GM18499 (cell line): ENCODE data around the gene MAPK8.
"Not testable (repeated sequence)": the region's sequence is repeated elsewhere in the genome, so short reads cannot be mapped to it uniquely, and the experiment has no call there.

Source experiments
- ATAC-seq: cut with Tn5 transposase; IDR thresholded peaks from one replicate; pipeline ENCODE4 v1.9.1; 2021; ENCODE audit warnings: moderate number of reproducible peaks; ENCODE audit not compliant: insufficient read depth, unreplicated experiment

Gene MAPK8

GRCh38 chr10:48410503-48410902, 104.0 kb downstream of the MAPK8 start:
- ATAC-seq, result no peak

DNA sequence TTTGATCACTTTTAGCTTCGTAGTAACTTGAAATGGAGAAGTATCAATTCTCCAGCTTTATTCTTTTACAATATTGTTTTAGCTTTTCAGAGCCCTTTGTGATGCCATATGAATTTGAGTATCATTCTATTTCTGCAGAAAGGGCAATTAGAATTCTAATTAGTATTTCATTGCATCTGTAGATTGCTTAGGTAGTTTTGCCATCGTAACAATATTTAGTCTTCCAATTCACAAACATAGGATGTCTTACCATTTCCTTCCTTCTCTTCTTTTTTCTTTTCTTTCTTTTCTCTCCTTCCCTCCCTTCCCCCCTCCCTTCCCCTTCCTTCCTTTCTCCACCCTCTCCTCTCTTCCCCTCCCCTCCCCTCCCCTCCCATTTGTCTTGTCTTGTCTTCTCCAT, 105.0 kb downstream of the MAPK8 start:
- ATAC-seq, result no peak

GRCh38 chr10:48412081-48412480, 105.6 kb downstream of the MAPK8 start:
- no peak for ATAC-seq

DNA sequence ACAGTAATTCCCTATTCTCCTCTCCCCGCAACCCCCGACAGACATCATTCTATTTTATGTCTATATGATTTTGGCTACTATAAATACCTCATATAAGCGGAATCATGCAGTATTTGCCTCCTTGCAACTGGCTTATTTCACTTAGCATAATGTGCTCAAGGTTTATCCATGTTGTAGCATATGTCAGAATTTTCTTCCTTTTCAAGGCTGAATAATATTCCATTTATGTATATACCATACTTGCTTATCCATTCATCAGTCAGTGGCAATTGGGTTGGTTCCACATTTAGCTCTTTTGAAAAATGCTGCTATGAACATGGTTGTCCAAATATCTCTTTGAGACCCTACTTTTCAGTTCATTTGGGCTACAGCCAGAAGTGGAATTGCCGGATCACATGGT, 106.5 kb downstream of the MAPK8 start:
- ATAC-seq, result no peak

DNA sequence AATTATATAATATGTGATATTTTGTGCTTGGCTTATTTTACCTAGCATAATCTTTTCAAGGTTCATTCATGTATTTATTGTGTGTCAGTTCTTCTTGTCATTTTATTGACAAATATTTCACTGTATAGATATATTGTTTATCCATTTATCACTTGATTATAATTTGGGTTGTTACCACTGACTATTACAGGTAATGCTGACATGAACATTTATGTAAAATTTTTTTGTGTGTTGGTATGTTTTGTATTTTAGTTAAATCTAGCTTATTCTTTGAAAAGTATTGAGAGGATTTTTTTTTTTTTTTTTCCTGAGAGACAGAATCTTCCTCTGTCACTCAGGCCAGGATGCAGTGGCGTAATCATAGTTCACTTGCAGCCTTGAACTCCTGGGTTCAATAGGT, 107.7 kb downstream of the MAPK8 start:
- no peak for ATAC-seq

DNA sequence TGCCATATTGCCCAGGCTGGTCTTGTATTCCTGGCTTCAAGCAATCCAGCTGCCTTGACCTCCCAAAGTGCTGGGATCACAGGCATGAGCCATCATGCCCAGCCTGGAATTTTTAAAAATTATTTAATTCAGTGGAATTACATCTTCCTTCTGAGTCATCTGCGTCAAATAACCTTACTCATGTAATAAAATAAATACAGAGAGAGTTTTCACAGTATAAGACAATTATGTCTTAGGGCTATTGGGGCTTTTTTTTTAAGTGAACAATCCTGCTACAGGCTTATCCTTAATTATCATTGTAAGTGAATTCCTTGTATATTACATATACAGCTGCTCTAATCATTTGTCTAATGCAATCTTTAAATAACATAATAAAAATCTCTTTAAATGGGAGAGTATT, 108.3 kb downstream of the MAPK8 start:
- ATAC-seq, result no peak

GRCh38 chr10:48416584-48417232, 110.2 kb downstream of the MAPK8 start:
- ATAC-seq, result no peak

GRCh38 chr10:48417374-48417773, 110.9 kb downstream of the MAPK8 start:
- ATAC-seq, result no peak

DNA sequence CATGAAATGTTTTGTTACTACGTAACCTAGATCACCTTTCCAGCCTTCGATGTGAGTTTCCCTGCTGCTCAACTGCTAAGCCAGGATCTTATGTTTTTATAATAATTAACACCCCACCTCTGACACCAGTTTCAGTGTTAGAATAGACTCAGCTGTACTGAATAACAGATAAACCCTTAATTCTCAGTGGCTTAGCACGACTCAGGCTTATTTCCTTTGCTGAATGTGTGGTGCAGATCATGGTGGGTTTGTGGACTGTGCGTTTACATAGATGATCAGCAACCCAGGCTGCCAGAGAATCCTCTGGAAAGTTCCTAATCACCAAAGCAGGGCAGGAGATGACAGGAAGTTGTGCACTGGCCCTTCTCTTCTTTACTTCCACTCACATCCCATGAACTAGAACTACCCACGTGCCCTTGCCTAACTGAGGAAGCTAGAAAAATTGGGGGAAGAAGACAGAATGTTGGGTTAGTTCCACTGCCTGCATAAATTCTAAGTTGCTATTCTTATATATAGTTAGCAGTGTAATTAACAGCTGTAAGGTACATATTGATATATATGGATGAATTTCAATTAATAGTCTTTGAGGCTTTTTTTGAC, 111.8 kb downstream of the MAPK8 start:
- no peak for ATAC-seq

- ATAC-seq, result no peak
Measured at GRCh38 chr10:48419714-48420113, 113.2 kb downstream of the MAPK8 start.

DNA sequence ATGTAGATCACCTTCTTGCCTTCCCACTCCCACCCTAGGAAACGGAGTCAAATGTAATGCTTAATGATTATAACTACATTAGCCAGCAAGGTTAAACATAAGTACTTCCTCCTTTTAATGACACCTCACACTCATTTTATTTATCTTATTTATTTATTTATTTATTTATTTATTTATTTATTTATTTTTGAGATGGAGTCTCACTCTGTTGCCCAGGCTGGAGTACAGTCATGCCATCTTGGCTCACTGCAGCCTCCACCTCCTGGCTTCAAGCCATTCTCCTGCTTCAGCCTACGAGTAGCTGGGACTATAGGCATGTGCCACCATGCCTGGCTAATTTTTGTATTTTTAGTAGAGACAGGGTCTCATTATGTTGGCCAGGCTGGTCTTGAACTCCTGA, 115.4 kb downstream of the MAPK8 start:
- not testable (repeated sequence) for ATAC-seq

DNA sequence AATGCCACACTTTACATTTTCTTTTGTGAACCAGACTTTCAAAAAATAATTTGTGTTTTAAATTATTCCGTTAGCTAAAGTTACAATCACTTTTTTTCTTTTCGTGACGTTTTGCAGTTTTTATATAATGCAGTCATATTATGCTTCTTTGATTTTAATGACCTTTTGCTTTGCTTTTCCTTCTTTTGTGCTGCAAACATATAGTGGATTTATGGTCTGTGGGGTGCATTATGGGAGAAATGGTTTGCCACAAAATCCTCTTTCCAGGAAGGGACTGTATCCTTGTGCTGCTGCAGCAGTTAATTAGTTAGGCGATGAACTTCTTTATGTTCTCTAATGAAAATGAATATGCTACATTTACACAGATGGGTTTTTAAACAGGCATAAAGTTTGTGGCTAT, 117.4 kb downstream of the MAPK8 start:
- ATAC-seq, result no peak

DNA sequence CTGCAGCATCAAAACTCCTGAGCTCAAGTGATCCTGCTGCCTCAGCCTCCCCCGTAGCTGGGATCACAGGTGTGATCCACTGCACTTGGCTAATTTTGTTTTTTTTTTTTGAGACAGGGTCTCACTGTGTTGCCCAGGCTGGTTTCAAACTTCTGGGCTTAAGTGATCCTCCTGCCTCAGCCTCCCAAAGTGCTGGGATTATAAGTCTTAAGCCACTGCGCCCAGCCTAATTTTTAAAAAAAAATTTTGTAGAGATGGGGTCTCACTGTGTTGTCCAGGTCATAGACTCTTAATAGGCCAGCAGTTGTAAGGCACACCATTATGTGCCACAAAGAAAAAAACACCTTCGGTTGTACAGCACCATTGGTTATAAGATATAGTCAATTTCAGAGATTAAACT, 122.4 kb downstream of the MAPK8 start:
- no peak for ATAC-seq

- no peak for ATAC-seq
Measured at GRCh38 chr10:48429309-48429708, 122.8 kb downstream of the MAPK8 start.

GRCh38 chr10:48430402-48430993, 124.0 kb downstream of the MAPK8 start:
- no peak for ATAC-seq

- ATAC-seq, result no peak
Measured at GRCh38 chr10:48431871-48432270, 125.4 kb downstream of the MAPK8 start.

- no peak for ATAC-seq
Measured at GRCh38 chr10:48437546-48437945, 131.1 kb downstream of the MAPK8 start.

DNA sequence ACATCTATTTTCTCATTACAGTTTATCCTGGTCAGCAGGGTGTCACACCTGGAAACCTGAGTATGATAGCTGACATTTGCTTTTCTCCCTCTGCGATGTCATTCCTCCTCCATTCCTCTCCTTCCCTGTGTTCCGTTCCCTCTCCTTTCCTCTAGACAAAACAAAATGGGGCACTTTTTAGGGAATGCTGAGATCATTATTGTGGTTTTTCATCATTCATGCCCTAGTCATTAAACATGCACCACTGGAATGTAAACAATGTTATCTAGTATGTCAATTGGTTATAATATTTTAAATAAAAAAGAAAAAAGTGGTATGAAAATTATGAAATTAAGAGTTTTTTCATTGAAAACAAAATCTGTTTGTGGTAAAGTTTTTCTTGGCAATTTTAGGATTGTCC, 132.6 kb downstream of the MAPK8 start:
- ATAC-seq, result no peak

DNA sequence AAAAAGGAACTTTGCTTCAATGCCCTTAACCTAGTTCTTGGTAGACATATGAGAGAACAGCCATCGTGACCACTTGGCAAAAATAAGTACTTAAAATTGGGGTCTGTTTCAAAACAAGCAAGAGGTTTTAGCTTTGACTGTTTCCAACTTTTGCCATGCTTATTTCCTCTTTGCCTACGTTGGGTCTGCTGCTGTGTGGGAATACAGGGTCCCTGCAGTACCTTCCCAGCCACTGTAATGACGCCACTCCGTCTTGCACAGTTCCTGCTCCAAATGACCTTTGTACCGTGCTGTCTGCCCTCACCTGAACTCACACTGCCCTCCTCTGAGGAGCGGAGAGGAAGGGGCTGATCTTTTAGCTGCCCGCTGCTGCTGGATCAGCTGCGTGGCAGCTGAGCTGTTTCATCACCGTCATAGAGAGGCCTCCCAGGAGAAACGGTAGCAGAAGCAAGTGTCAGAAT, 133.1 kb downstream of the MAPK8 start:
- ATAC-seq, result no peak

DNA sequence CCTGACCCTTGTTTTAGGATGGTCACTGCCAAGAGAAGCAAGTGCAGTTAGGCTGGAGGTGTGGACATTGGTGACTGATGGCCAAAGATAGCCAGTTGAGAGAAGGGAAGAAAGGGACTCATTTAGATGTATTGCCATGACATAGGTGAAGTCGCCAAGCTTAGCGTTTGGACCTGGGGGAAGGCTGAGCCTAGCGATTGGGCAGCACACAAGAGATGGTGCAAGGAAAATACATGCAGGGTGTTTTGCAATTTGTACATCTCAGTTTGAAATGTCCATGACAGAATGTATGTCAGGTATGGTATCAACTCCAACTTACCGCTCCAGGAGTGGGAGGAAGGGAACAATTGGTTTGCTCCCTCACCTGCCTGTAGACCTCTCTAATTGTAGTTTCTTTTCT, 134.3 kb downstream of the MAPK8 start:
- no peak for ATAC-seq

DNA sequence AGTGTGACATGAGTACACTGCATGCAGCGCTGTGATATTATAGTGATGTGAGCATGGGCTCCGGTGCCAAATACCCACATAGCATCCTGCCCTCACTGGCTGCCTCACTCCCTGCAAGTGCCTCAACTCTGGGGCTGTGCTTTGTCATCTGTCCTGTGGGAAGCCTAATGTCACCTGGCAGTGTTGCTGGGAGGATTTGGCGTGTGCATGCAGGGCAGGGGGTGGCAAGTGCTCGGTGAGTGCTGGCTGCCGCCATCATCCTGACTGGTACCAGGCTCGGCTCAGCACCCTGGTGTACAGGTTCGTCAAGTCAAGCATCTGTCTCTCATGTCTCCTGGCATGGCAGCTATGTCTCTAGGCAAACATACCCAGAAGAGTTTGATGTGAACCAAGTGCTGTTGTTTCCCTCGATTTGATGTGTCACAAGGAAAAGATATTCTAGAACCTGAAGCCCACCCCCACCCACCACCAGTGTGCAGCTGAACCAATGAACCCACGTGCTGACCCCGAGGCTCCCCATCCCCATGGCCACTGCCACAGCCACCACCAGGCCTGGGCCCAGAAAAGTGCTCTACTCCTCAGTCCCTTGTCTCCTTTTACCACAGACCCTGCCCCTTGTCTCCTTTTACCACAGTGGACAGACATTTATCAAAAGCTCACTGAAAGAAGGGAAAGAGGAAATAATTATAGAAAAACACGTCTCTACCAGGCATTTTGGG, 135.8 kb downstream of the MAPK8 start:
- no peak for ATAC-seq
